Left cardiac atrium (tissue), 4 donors: Measurements from ENCODE around the gene PLA2G4C. TPM values are rescaled to one million over a fixed set of nuclear protein-coding genes. Genes with fewer than 3 reads are reported as not detected.

Experiments used
- ATAC-seq, 2 donors: fragments of 200-7000 bp; cut with Tn5 transposase; one replicate each; pipeline ENCODE4 v1.9.1; 2020; ENCODE audit warnings: mild to moderate bottlenecking in 2 of 2, moderate library complexity in 2 of 2
- DNase-seq: peaks from one replicate; pipeline ENCODE4 v3.0.0-alpha.2; 2020
- intact Hi-C, 2 donors: fragments of 100-400 bp; cut with DNase I; formaldehyde crosslinking; loops; one replicate each; pipeline versions ENCODE4 v1.14.1 to v1.15.1; 2022 to 2023
- long read RNA-seq: library from polyadenylated mRNA; unstranded; transcript quantifications from one replicate; pipeline ENCODE4 v2.0.0, GENCODE V29; 2021
- total RNA-seq, 2 donors: library from RNA; stranded (reverse); fragmentation: NEBNext Ultra II Directional; extraction: Animal tissue kit (Norgen Biotek cat#: 25700); gene quantifications; one replicate each; pipeline ENCODE4 v1.2.1, GENCODE V29; 2021
- donor health status: DM: no; HTN: yes; CAD: no.
- donor health status: DM: no; HTN: yes; CAD: no; lungs with severe emphysema.
- donor health status: DM: yes; HTN: yes; CAD: no.
- donor health status: Dilated cardiomyopathy.

PLA2G4C gene, protein sequence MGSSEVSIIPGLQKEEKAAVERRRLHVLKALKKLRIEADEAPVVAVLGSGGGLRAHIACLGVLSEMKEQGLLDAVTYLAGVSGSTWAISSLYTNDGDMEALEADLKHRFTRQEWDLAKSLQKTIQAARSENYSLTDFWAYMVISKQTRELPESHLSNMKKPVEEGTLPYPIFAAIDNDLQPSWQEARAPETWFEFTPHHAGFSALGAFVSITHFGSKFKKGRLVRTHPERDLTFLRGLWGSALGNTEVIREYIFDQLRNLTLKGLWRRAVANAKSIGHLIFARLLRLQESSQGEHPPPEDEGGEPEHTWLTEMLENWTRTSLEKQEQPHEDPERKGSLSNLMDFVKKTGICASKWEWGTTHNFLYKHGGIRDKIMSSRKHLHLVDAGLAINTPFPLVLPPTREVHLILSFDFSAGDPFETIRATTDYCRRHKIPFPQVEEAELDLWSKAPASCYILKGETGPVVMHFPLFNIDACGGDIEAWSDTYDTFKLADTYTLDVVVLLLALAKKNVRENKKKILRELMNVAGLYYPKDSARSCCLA
- total RNA-seq, result 10 to 100 TPM; 20.3 to 23.9 TPM
- long read RNA-seq, transcript PLA2G4C-222 (17 exons, 1,984 nt), result major isoform, 10 of 23 reads
- long read RNA-seq, partial matches to known transcripts, result 7 of 23 reads
- long read RNA-seq, other reads (novel, unspliced or antisense), result 6 of 23 reads

DNA sequence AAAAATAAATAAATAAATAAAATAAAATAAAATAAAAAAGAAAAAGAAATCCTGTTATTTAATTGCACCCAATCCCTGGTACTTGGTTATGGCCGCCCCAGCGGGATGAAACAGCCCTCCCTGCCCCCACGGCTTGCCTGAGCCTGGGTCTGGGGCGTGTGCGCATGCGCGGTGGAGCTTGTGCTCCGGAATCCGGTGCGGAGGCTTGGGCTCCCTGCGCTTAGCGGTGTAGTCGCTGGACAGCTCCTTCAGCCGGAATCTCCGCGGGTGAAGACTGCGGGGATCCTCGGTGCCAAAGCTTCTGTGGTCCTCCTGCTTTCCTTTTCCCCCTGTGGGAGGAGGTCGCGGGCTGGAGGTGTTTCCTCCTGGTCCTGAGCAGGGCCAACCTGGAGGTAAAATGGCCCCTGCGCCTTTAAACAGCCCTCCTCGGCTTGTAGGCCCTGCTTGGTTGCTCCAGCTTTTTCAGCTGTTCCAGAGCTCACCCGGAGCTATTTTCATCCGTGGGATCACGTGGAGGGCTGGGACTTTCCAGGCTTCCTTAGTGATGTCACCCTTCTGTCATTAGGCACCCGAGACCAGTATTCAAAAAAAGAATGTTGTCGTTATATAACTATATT lies at the start of gene PLA2G4C:
PLA2G4C (minus strand) TSS at position 468 of the 617 bp plus-strand sequence. CDS start 4,288 bp downstream, outside the sequence.
- intact Hi-C loops, result no loop called here
- peak; percentile 96 for DNase-seq
- ATAC-seq, result peak; percentile 94

GRCh38 chr19:48158210-48158790 lies 47.7 kb upstream of the PLA2G4C start:
- DNase-seq (no peak), ATAC-seq (peak; percentile 74 to 81)
- intact Hi-C loops, result no loop called here

DNA sequence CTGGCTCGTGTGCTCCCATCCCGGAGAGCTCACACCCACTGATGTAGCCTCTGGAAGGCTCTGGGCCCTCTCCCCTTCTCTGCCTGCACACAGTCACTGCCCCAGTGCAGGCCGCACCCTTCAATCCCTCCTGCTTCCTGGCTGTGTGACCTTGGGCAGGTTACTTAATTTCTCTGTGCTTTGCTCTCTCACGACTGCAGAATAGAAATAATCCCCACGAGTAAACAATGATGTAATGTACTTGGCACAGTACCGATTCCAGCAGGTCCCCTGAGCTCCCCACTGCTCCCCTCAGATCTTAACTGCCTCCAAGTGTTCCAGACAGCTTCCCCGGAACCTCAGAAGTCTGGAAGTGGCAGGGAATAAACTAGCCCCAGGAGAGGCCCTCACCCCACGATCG lies 43.4 kb upstream of the PLA2G4C start:
- no peak for DNase-seq
- ATAC-seq, result no peak
- intact Hi-C loops, result loop anchor here in 1 of 2 donors (5.0 kb wide), 1 partner anchor 47 kb away; no protein-coding TSS in a partner anchor

DNA sequence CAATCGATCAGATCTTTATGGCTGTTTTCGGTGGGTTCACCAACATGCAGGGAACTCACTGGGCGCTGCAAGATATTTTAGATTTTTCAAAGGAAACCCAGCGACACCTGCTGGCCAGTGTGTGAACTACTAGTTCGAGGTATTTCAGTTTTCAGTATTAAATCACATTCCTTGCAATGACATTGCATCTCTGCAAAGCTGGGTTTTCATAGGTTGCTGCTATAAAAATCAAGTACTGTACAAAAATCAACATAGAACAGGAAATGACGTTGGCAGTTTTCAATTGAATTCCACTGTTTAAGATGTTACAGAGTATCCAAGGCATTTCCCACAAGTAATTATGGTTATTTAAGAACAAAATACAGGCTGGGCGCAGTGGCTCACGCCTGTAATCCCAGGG lies 41.9 kb upstream of the PLA2G4C start:
- ATAC-seq (peak in 1 of 2 donors; percentile 49), DNase-seq (peak; percentile 47)
- intact Hi-C loops, result loop anchor here (2.0 to 5.0 kb wide), 2 partner anchors 45 to 46 kb away; no protein-coding TSS in a partner anchor

DNA sequence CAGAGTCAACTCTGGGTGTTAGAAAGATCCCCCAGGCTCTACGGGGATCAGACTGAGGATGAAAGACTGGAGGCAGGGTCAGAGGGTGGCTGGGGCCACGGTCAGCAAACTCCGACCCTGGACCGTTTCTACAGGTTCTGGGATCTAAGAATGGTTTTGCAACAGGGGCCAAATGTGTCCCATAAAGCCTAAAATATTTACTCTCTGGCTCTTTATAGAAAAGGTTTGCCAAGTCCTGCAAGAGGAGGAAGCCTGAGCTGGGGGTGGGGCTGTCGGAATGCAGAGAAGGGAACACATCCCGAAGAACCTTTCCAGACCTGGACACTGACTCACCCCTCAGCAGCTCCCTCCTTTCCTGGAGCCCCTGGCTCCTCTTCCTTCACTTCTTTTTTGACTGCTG lies 38.8 kb upstream of the PLA2G4C start:
- intact Hi-C loops, result no loop called here
- DNase-seq (no peak), ATAC-seq (no peak)

- ATAC-seq (no peak), DNase-seq (no peak)
- intact Hi-C loops, result no loop called here
These were observed 38.0 kb upstream of the PLA2G4C start for GRCh38 chr19:48148576-48148975.

DNA sequence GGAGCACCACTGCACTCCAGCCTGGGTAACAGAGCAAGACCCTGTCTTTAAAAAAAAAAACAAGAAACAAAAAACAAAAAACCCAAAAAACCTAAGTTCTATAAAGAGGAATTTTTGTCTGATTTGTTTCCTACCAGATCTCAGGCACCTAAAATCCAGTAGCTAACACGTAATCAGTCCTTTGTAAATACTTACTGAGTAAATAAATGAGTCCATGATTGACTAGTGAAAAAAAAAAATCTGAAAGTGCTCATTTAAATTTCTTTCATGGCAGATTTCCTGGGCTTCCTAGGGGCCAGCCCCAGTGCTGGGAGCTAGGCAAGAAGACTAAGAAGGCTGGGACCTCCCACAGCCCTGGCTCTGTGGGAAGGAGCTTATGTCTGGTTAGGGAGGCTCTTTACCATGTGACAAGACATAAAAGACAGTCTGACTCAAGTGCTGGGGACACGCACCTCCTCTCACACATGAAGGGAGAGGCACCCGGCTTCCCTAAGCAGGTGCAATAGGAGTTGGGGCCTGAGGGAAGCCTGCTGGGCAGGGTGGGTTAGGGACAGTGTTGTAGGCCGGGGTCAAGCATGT lies 37.1 kb upstream of the PLA2G4C start:
- intact Hi-C loops, result no loop called here
- ATAC-seq, result no peak
- no peak for DNase-seq

DNA sequence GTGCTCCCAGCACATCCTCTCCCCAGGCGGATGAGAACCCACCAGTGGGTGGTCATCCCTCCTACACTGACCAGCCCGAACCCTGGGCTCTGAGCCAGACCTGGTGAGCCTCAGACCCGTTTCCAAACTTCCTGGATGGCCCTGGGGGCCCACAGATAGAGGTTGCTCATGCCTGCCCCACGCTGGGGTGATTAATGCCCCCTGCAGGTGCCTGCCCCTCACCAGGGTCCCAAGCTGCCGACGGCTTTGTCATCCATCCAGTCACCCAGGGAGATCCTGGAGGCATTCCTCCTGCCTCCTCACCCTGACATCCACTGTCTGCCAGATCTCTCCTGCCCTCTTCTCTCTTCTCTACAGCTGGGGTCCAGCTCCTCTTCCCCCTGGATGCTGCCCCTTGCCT lies 28.4 kb upstream of the PLA2G4C start:
- DNase-seq (no peak), ATAC-seq (no peak)
- intact Hi-C loops, result no loop called here

- DNase-seq (no peak), ATAC-seq (no peak)
- intact Hi-C loops, result no loop called here
These were observed 26.8 kb upstream of the PLA2G4C start for GRCh38 chr19:48137411-48137810.

- ATAC-seq (no peak), DNase-seq (no peak)
- intact Hi-C loops, result no loop called here
These were observed 25.9 kb upstream of the PLA2G4C start for GRCh38 chr19:48136547-48136946.

GRCh38 chr19:48135411-48135810 lies 24.8 kb upstream of the PLA2G4C start:
- no peak for ATAC-seq
- intact Hi-C loops, result no loop called here
- DNase-seq, result no peak

- ATAC-seq (no peak), DNase-seq (no peak)
- intact Hi-C loops, result no loop called here
These were observed 22.5 kb upstream of the PLA2G4C start for GRCh38 chr19:48133094-48133493.

DNA sequence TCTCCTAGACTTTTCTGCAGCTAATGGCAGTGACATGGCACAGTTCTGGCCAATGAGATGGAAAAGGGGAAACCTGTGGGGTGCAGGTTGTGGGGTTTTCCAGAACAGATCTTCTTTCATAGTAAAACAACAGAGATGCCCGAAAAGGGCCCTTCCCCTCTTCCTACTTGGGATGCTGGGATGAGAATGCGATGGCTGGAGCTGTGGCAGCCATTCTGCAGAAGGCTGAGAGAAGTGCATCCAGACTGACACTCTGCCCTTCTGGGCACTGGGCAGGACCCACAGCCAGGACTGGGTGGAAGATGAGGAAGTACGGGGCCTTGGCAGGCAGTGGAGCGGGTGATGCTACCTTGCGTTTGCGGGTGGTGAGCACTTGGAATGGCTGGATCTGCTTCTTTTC lies 16.9 kb upstream of the PLA2G4C start:
- no peak for ATAC-seq
- DNase-seq, result no peak
- intact Hi-C loops, result no loop called here

DNA sequence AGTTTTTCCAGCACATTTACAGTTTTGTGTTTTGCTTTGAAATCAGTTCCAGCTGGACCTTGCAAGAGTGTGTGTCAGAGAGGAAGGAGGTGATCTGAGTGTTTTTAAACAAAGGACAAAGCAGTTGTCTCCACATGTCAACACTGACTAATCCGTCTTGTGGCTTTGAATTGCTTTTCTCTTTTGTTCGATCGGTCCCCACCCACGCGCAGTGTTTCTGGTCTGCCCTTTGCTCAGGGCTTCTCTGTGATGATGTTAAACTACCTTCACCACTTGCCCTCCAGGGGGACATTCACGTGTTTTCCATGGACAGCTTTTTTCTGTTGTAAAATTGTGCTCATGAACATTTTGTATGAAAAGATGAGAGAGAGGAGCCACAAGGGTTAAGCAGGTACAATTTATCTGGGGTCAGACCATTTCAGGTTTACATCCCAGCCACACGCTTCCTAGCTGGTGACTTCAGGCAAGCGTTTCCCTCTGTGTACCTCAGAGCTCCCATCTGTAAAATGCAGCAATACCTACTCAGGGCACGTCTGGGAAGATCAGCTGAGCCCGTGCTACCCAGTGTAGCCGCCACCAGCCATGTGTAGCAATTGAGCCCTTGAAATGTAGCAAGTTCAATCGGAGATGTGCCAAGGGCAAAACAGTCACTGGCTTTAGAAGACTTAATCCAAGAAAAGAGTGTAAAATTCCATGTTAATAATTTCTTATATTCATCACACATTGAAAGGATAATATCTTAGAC lies 13.5 kb upstream of the PLA2G4C start:
- DNase-seq (no peak), ATAC-seq (no peak)
- intact Hi-C loops, result no loop called here

DNA sequence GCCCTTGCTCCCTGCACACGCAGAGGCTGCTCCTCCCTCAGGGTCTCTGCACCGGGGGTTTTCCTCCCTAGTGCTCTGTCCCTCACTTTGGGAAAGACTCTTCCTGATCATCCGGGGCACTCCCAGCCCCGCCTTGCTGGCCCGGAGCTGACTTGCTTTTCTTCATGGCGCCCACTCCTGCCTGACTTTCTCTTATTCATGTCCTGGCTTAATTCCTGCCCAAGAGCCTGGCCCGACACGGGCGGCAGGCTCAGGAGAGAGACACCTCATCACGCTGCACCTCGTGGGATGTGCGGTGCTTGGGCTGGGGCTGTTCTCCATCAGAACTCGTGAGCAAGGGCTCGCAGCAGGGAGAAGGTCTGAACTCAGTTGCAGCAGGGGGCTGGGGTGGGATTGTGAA lies 11.8 kb upstream of the PLA2G4C start:
- intact Hi-C loops, result no loop called here
- DNase-seq (no peak), ATAC-seq (peak in 1 of 2 donors; percentile 12)

GRCh38 chr19:48121909-48122371 lies 11.3 kb upstream of the PLA2G4C start:
- ATAC-seq (peak; percentile 65 to 83), DNase-seq (peak; percentile 46)
- intact Hi-C loops, result no loop called here

- intact Hi-C loops, result no loop called here
- no peak for DNase-seq
- no peak for ATAC-seq
These were observed 10.4 kb upstream of the PLA2G4C start for GRCh38 chr19:48121066-48121465.

DNA sequence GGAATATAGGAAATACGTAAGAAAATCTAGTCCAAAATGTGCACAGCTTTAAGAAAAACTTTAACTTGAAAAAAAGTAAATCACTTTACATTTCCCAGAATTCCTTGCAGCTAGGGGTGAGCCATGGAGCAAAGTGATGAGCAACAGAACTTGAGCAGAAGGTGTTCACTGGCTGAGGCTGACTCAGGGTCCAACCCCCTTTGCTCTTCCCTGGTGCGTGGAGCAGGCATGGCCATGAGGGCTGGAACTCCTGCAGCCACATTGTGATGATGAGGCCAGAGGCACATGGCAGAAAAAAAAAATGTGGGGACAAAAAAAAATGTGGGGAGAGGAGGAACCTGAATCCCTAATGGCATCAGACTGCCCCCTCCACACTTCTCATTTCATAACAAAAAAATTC lies 9.9 kb upstream of the PLA2G4C start:
- no peak for DNase-seq
- ATAC-seq, result no peak
- intact Hi-C loops, result no loop called here

DNA sequence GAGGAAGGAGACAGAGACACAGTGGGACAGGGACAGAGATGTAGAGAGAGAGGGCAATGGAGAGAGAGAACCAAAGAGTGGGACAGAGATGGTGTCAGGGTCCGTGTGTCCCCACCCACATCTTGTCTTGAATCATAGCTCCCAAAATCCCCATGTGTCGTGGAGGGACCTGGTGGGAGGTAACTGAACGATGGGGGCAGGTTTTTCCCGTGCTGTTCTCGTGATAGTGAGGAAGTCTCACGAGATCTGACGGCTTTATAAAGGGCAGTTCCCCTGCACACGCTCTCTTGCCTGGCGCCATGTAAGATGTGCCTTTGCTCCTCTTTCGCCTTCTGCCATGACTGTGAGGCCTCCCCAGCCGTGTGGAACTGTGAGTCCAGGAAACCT lies 7.5 kb upstream of the PLA2G4C start:
- no peak for DNase-seq
- intact Hi-C loops, result no loop called here
- ATAC-seq, result no peak
